GM23248 (cell line): ENCODE measurements around the gene EFCAB6. TPM values are rescaled to one million over a fixed set of nuclear protein-coding genes. Genes with fewer than 3 reads are reported as not detected.
A peak's percentile ranks its signal among the peaks of the same experiment; 100 is the strongest.

ENCODE experiments used
- DNase-seq: peaks from one replicate; pipeline ENCODE4 v3.0.0-alpha.2; 2015
- H2AFZ ChIP-seq: fragments of 200-600 bp; sonication (generic); 2 replicates; pipeline ENCODE4 v1.6.1; 2016; ENCODE audit warnings: antibody characterized with exemption
- H3F3A ChIP-seq: fragments of 200-600 bp; sonication (generic); 2 replicates; pipeline ENCODE4 v1.6.1; 2016; ENCODE audit warnings: mild to moderate bottlenecking, antibody characterized with exemption, mixed run types; ENCODE audit not compliant: insufficient read depth
- H3K27ac ChIP-seq: fragments of 200-600 bp; sonication (generic); 2 replicates; pipeline ENCODE4 v1.5.1; 2016; ENCODE audit warnings: mild to moderate bottlenecking
- H3K27me3 ChIP-seq: fragments of 200-600 bp; sonication (generic); replicated peaks from 2 replicates; pipeline ENCODE4 v1.6.1; 2016; ENCODE audit warnings: mild to moderate bottlenecking; ENCODE audit not compliant: insufficient read depth
- H3K36me3 ChIP-seq: fragments of 200-600 bp; sonication (generic); 2 replicates; pipeline ENCODE4 v1.6.1; 2016; ENCODE audit warnings: low read depth, mild to moderate bottlenecking
- H3K4me1 ChIP-seq: fragments of 200-600 bp; sonication (generic); 2 replicates; pipeline ENCODE4 v1.6.1; 2016; ENCODE audit warnings: mild to moderate bottlenecking; ENCODE audit not compliant: insufficient read depth
- H3K4me2 ChIP-seq: fragments of 200-600 bp; sonication (generic); one replicate; pipeline ENCODE4 v1.6.1; 2016; ENCODE audit warnings: mild to moderate bottlenecking; ENCODE audit not compliant: unreplicated experiment
- H3K4me3 ChIP-seq: fragments of 200-600 bp; sonication (generic); 2 replicates; pipeline ENCODE4 v1.5.1; 2016; ENCODE audit warnings: mild to moderate bottlenecking
- H3K79me2 ChIP-seq: fragments of 200-600 bp; sonication (generic); 2 replicates; pipeline ENCODE4 v1.6.1; 2016; ENCODE audit warnings: mild to moderate bottlenecking; ENCODE audit not compliant: insufficient read depth
- H3K9ac ChIP-seq: fragments of 200-600 bp; sonication (generic); 2 replicates; pipeline ENCODE4 v1.6.1; 2016; ENCODE audit warnings: mild to moderate bottlenecking
- H3K9me2 ChIP-seq: fragments of 200-600 bp; sonication (generic); 2 replicates; pipeline ENCODE4 v1.6.1; 2016; ENCODE audit warnings: mixed run types, mild to moderate bottlenecking, moderate library complexity; ENCODE audit not compliant: insufficient read depth
- H3K9me3 ChIP-seq: fragments of 200-600 bp; sonication (generic); one replicate; pipeline ENCODE4 v1.6.1; 2017; ENCODE audit warnings: low read depth
- H4K20me1 ChIP-seq: fragments of 200-600 bp; sonication (generic); 2 replicates; pipeline ENCODE4 v1.6.0; 2016; ENCODE audit not compliant: insufficient read depth
- EZH2 ChIP-seq: fragments of 200-600 bp; sonication (generic); IDR thresholded peaks from 2 replicates; pipeline ENCODE4 v1.6.1; 2018; ENCODE audit warnings: antibody characterized with exemption, mild to moderate bottlenecking; ENCODE audit not compliant: insufficient read depth, poor library complexity, severe bottlenecking
- EZH2phosphoT487 ChIP-seq: fragments of 200-600 bp; sonication (generic); IDR thresholded peaks from 2 replicates; pipeline ENCODE4 v1.6.1; 2018; ENCODE audit warnings: antibody characterized with exemption, moderate library complexity, mild to moderate bottlenecking, low read depth; ENCODE audit not compliant: insufficient read depth
- WGBS, 2 experiments: methylation state at CpG; one replicate each; pipeline ENCODE4 v1.1.6; 2015 to 2017; ENCODE audit warnings: low lambda C conversion rate in 2 of 2, low coverage in 1 of 2; ENCODE audit errors: missing lambda C conversion rate in 2 of 2; 5-methylcytosine and 5-hydroxymethylcytosine counted together
- in situ Hi-C: fragments of 300-500 bp; cut with MboI; formaldehyde crosslinking; loops from 2 replicates; pipeline ENCODE4 v1.15.0; 2020
- polyA plus RNA-seq: library from polyadenylated mRNA; unstranded; fragments of >200 nt; fragmentation: Nextera tagmentation; extraction: Ambion mirVana; gene quantifications from 2 replicates; pipeline ENCODE4 v1.2.1, GENCODE V29; 2016
- total RNA-seq: library from RNA; depleted of rRNA; stranded (reverse); fragments of >200 nt; shearing (Covaris generic); gene quantifications from 2 replicates; pipeline ENCODE4 v1.2.3, GENCODE V29; 2014

Gene EFCAB6
- total and polyA plus RNA-seq, 2 experiments from 2014 or later: 1.5 to 2.1 TPM

DNA sequence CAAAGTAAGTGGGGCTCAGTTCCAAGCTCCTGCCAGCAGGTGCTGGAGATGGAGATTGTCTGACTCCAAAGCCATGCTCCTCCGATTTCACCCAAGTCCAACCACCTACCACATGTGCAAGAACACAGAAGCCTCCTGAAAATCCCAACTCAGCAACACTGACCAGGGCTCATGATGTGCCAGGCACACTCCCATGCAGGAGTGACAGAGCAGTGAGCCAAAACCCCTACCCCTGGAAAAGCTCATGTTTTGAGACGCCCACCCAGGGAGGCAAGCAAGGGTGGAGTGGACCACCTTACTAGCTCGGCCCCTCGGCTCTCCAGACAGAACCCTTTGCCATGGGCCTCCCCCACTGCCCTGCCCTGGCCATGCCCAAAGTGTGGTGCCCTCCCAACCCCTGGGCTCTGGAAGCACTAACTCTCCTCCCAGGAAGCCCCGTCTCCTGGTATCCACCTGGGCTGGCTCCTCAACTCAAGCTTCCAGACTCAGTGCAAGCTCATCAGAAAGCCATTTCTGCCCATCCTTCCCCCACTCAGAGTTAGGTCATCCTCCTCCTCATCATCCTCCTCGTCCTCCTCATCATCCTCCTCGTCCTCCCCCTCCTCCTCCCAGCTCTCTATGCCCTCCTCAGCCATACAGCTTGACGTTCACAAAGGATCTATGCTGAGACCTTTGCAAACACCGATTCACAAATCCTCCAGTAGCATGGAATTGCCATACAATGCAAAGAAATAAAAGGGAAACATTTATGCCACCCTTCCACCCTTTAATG is 245.4 kb downstream of the EFCAB6 start:
- TF ChIP-seq EZH2phosphoT487 (no peak), EZH2 (no peak)
- H4K20me1 ChIP-seq: no peaks in the 10 kb centered on the region
- no peaks in the 10 kb centered on the region for H3K9me2 ChIP-seq
- DNase-seq: no peak
- no peaks in the 10 kb centered on the region for H3K36me3 ChIP-seq
- H2AFZ ChIP-seq: no peak overlapping the region
- no peaks in the 10 kb centered on the region for H3K9me3 ChIP-seq
- H3K4me3 ChIP-seq: no peak overlapping the region
- H3K4me1 ChIP-seq: no peaks in the 10 kb centered on the region
- in situ Hi-C loops: no loop called here
- H3K4me2 ChIP-seq: no peak overlapping the region
- 0 out of 2 replicates have a peak, but pooled peaks cover 7% of the 10 kb centered on the region for H3K27me3 ChIP-seq
- no peak overlapping the region for H3K9ac ChIP-seq
- no peak overlapping the region for H3K27ac ChIP-seq
- no peaks in the 10 kb centered on the region for H3K79me2 ChIP-seq
- H3F3A ChIP-seq: no peaks in the 10 kb centered on the region
- WGBS, 2 experiments: 37 to 38% methylated on average over 6 to 9 of the region's 9 CpGs

DNA sequence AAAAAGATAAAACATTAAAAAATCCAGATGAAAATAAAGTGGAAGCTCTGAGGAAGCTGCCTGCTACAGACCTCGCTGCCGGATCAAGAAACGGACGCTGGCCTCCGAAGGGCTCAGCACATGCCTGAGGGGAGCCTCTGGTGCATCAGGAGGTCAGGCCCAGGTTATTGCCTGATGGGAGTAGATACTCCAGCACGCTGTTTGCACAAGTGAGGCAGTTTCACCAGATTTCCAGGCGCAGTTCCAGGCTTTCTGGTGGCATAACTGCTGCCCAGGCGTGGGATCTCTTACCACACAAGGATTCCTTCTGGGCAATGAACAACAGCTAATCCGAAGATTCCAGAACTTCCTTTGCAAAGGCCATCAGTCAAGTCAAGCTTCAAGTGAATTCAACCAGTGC is 246.1 kb downstream of the EFCAB6 start:
- peak; percentile 6 for DNase-seq
- Histone ChIP-seq H4K20me1 (no peaks in the 10 kb centered on the region), H3K79me2 (no peaks in the 10 kb centered on the region), H3K9ac (no peak overlapping the region), H3K36me3 (no peaks in the 10 kb centered on the region), H3K4me3 (no peak overlapping the region), H3F3A (no peaks in the 10 kb centered on the region), H3K4me2 (no peak overlapping the region), H3K9me2 (no peaks in the 10 kb centered on the region), H3K4me1 (no peaks in the 10 kb centered on the region), H2AFZ (no peak overlapping the region), H3K27me3 (0 out of 2 replicates have a peak, but pooled peaks cover 7% of the 10 kb centered on the region), H3K27ac (no peak overlapping the region), H3K9me3 (no peaks in the 10 kb centered on the region)
- in situ Hi-C loops: no loop called here
- 53% methylated on average over 9 of the region's 9 CpGs for whole genome bisulfite sequencing, 2 experiments
- TF ChIP-seq EZH2phosphoT487: no peak
- TF ChIP-seq EZH2: no peak

DNA sequence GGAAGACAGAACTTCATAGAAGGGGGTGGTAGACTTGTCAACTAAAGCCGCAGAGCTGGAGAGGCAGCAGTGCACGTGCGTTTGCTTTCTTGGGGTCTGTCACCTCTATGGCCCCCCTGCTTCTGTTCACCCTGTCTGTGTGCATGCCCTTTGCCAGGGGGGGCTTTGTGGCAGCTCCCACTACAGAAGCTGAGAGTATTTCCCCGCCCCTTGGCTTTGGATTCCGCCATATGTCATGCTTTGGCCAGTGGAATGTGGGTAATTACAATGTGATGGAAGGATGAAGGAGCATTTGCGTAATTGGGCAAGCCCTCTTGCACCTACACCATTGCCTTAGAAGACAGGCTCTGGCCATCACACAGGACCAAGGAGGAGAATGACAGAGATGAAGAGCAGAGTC is 247.2 kb downstream of the EFCAB6 start:
- no peak overlapping the region for H3K4me2 ChIP-seq
- no peak overlapping the region for H3K27ac ChIP-seq
- no peak for DNase-seq
- 0 out of 2 replicates have a peak, but pooled peaks cover 1% of the 10 kb centered on the region for H3K27me3 ChIP-seq
- in situ Hi-C loops: no loop called here
- H3K79me2 ChIP-seq: no peaks in the 10 kb centered on the region
- no peaks in the 10 kb centered on the region for H3K4me1 ChIP-seq
- H2AFZ ChIP-seq: no peak overlapping the region
- no peaks in the 10 kb centered on the region for H3K9me3 ChIP-seq
- no peak overlapping the region for H3K4me3 ChIP-seq
- no peaks in the 10 kb centered on the region for H3K9me2 ChIP-seq
- H4K20me1 ChIP-seq: no peaks in the 10 kb centered on the region
- no peak for TF ChIP-seq EZH2phosphoT487
- TF ChIP-seq EZH2: no peak
- no peaks in the 10 kb centered on the region for H3F3A ChIP-seq
- 50 to 52% methylated on average over 6 of the region's 6 CpGs for WGBS, 2 experiments
- no peak overlapping the region for H3K9ac ChIP-seq
- H3K36me3 ChIP-seq: no peaks in the 10 kb centered on the region

DNA sequence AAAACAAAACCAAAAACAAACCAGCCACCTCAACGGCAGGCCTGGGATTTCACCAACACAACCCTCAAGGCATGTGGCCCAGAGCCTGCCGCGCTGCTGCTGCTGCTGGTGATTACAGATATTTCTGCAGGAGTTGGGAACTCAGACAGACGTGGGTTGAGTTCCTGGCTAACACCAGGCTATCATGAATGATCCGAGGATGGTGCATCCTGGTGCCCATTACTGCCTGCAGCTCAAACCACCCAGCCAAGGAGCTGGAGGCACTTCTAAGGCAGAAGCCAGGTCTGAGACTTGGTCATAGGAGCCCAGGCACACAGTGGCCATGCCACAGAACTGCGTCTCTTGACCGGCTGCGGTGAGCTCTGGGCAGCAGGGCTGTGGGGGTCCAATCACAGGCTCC is 248.5 kb downstream of the EFCAB6 start:
- TF ChIP-seq EZH2 (no peak), EZH2phosphoT487 (no peak)
- Histone ChIP-seq H3K27ac (no peak overlapping the region), H2AFZ (no peak overlapping the region), H4K20me1 (no peaks in the 10 kb centered on the region), H3K4me2 (no peak overlapping the region), H3K27me3 (no peaks in the 10 kb centered on the region), H3K4me1 (no peaks in the 10 kb centered on the region), H3F3A (no peaks in the 10 kb centered on the region), H3K4me3 (no peak overlapping the region), H3K9ac (no peak overlapping the region), H3K79me2 (no peaks in the 10 kb centered on the region), H3K36me3 (no peaks in the 10 kb centered on the region), H3K9me3 (no peaks in the 10 kb centered on the region), H3K9me2 (no peaks in the 10 kb centered on the region)
- in situ Hi-C loops: no loop called here
- WGBS, 2 experiments: 68 to 71% methylated on average over 8 of the region's 8 CpGs
- no peak for DNase-seq
